HepG2 (cell line): Measurements from ENCODE around the gene ZNF845.
"Not testable (repeated sequence)": the region's sequence is repeated elsewhere in the genome, so short reads cannot be mapped to it uniquely, and the experiment has no call there.

Source experiments
- CTCF ChIP-seq: sonication (generic); formaldehyde crosslinking; IDR thresholded peaks from 2 replicates; pipeline ENCODE4 v1.5.0; 2020; ENCODE audit warnings: mild to moderate bottlenecking, missing genetic modification reagents, moderate library complexity
- EZH2 ChIP-seq: conservative IDR thresholded peaks from 2 replicates; pipeline ENCODE4 v1.6.1; 2012; ENCODE audit warnings: mild to moderate bottlenecking, low read depth, low read length, moderate library complexity
- GTF2F1 ChIP-seq: fragments of 150-350 bp; IDR thresholded peaks from 2 replicates; pipeline ENCODE4 v1.6.1; 2014; ENCODE audit warnings: low read length
- HIVEP1 ChIP-seq: sonication (generic); formaldehyde crosslinking; IDR thresholded peaks from 2 replicates; pipeline ENCODE4 v1.4.0; 2020; ENCODE audit warnings: mild to moderate bottlenecking, missing genetic modification reagents
- NONO ChIP-seq, 2 experiments: fragments of 450-650 bp in 1 of 2; sonication (generic) in 1 of 2; formaldehyde crosslinking in 1 of 2; IDR thresholded peaks in 1 of 2; conservative IDR thresholded peaks in 1 of 2; 2 replicates each; pipeline versions ENCODE4 v1.6.1 to v1.8.0; 2017 to 2022; ENCODE audit warnings: mild to moderate bottlenecking in 1 of 2, missing genetic modification reagents in 1 of 2, moderate library complexity in 1 of 2
- POLR2A ChIP-seq, 2 experiments: IDR thresholded peaks; 2 replicates each; pipeline ENCODE4 v1.6.1; 2011; ENCODE audit warnings: low read depth in 2 of 2, low read length in 2 of 2, mild to moderate bottlenecking in 1 of 2, moderate library complexity in 1 of 2; ENCODE audit not compliant: insufficient read depth in 1 of 2
- ZBTB34 ChIP-seq: sonication (generic); formaldehyde crosslinking; IDR thresholded peaks from 2 replicates; pipeline ENCODE4 v1.8.0; 2022; ENCODE audit warnings: mild to moderate bottlenecking, missing genetic modification reagents
- ZFP36 ChIP-seq: fragments of 150-350 bp; IDR thresholded peaks from 2 replicates; pipeline ENCODE4 v1.6.1; 2018; ENCODE audit warnings: borderline replicate concordance, low read length, low read depth; ENCODE audit not compliant: partially characterized antibody

DNA sequence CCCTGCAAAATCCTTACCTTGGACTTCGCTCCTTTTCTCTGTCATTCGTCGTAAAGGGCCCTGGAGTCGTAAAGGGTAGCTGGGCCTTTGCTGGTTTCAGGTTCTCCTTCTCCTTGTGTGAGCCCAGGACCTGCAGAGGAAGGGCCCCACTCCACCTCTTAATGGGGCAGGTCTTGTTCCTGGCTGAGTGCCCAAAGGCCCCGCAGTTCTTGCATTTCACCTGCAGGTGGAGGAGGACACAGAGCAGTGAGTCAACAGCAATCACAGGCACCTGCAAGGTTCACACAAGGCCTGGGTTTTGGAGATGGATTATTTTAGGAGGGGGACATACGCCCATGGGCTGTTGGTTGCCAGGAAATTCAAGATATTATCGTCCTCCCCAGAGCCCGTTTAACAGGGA, 32.2 kb upstream of the ZNF845 start:
- not testable (repeated sequence) for TF ChIP-seq EZH2; POLR2A (IDR thresholded peaks at IDR 0.05; ENCODE audit: insufficient read depth in 1 of 2, low read depth in 2 of 2, low read length in 2 of 2); ZBTB34; GTF2F1; NONO (IDR thresholded peaks at IDR 0.05); NONO (CRISPR knock-in tag; conservative IDR thresholded peaks at IDR 0.05); CTCF (CRISPR knock-in tag); ZFP36; HIVEP1 (CRISPR knock-in tag)
